Suppressor macrophage (primary cell): ENCODE measurements around the gene ADIPOQ.
"Not testable (repeated sequence)": the region's sequence is repeated elsewhere in the genome, so short reads cannot be mapped to it uniquely, and the experiment has no call there.

Experiments
- DNase-seq, 4 experiments: peaks; one replicate each; pipeline ENCODE4 v3.0.0-alpha.2; 2020 to 2022

Gene ADIPOQ

GRCh38 chr3:186826976-186827857, 15.3 kb upstream of the ADIPOQ start:
- DNase-seq, result peak; percentile 95 to 98 (median 96)

GRCh38 chr3:186828340-186828739, 14.2 kb upstream of the ADIPOQ start:
- no peak for DNase-seq

GRCh38 chr3:186831798-186832197, 10.7 kb upstream of the ADIPOQ start:
- no peak for DNase-seq

- peak in 2 of 4 experiments; percentile 52 to 66 for DNase-seq
Observed at GRCh38 chr3:186832276-186832675, 10.2 kb upstream of the ADIPOQ start.

GRCh38 chr3:186839874-186840641, 2.5 kb upstream of the ADIPOQ start:
- peak; percentile 43 to 73 (median 64) for DNase-seq

- DNase-seq, result no peak
Observed at GRCh38 chr3:186841620-186842019, 890 bp upstream of the ADIPOQ start.

GRCh38 chr3:186843039-186843432, 526 bp downstream of the ADIPOQ start:
- DNase-seq, result no peak

- DNase-seq, result no peak
Observed at GRCh38 chr3:186844908-186845307, 2.4 kb downstream of the ADIPOQ start.

- DNase-seq, result peak in 3 of 4 experiments; percentile 24 to 47 (median 41)
Observed at GRCh38 chr3:186845756-186846155, 3.2 kb downstream of the ADIPOQ start.

GRCh38 chr3:186847437-186847836, 4.9 kb downstream of the ADIPOQ start:
- no peak for DNase-seq

GRCh38 chr3:186849374-186849975, 7.0 kb downstream of the ADIPOQ start:
- peak in 2 of 4 experiments; percentile 42 to 66 for DNase-seq

GRCh38 chr3:186851835-186852234, 9.3 kb downstream of the ADIPOQ start:
- not testable (repeated sequence) for DNase-seq

GRCh38 chr3:186852994-186853393, 10.5 kb downstream of the ADIPOQ start:
- no peak for DNase-seq

- no peak for DNase-seq
Observed at GRCh38 chr3:186854146-186854545, 11.6 kb downstream of the ADIPOQ start.

- DNase-seq, result no peak
Observed at GRCh38 chr3:186854954-186855353, 12.4 kb downstream of the ADIPOQ start.

- DNase-seq, result no peak
Observed at GRCh38 chr3:186857743-186858142, 15.2 kb downstream of the ADIPOQ start.

GRCh38 chr3:186865215-186865853, 22.8 kb downstream of the ADIPOQ start:
- DNase-seq, result not testable (repeated sequence)

GRCh38 chr3:186866095-186866494, 23.6 kb downstream of the ADIPOQ start:
- DNase-seq, result not testable (repeated sequence)

GRCh38 chr3:186869253-186870100, 27.0 kb downstream of the ADIPOQ start:
- DNase-seq, result no peak

GRCh38 chr3:186870421-186871201, 28.1 kb downstream of the ADIPOQ start:
- no peak for DNase-seq
